ENCODE results near the gene TLDC2.
"Not testable (repeated sequence)": the region's sequence is repeated elsewhere in the genome, so short reads cannot be mapped to it uniquely, and the experiment has no call there.

The TLDC2 gene

DNA sequence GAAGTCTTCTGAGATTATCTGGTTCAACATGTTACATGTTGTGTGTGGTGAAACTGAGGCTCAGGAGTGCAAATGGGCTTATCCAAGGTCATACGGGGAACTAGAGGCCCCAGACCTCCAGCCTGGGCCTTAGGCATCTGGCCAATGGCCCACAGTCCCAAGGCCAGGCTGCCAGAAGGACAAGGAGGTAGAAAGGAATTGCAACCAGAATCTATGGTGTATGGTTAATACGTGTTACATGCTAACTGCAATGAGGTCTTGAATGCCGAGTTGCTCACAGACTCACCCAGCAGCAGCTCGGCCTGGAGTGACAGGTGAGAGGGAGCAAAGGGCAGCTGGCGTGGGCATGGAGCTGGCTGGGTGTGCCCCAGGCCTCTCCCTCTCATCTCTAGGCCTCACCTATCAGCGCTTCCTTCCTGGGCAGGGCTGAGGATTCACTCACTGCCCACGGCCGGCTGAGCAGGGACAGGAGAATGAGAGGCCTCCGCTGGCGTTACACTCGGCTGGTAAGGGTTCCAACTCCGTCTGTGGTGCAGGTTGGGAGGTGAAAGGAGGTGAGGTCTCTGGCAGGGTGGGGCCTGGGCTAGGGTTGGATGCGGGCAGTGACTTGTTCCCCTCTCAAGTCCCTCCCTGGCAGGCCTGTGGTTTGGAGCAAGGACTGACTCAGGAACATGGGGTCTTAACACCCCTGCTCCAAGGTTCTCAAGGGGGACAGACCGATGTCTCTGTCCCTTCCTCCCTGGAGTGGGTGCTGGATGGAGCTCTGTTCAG, at the start of gene TLDC2:
TSS of gene TLDC2 (plus strand) at position 437 of the 771 bp plus-strand sequence. CDS start at position 474, 37 bp downstream.
- no peak for DNase-seq (ENCODE audit: low read depth in 2 of 2)

DNA sequence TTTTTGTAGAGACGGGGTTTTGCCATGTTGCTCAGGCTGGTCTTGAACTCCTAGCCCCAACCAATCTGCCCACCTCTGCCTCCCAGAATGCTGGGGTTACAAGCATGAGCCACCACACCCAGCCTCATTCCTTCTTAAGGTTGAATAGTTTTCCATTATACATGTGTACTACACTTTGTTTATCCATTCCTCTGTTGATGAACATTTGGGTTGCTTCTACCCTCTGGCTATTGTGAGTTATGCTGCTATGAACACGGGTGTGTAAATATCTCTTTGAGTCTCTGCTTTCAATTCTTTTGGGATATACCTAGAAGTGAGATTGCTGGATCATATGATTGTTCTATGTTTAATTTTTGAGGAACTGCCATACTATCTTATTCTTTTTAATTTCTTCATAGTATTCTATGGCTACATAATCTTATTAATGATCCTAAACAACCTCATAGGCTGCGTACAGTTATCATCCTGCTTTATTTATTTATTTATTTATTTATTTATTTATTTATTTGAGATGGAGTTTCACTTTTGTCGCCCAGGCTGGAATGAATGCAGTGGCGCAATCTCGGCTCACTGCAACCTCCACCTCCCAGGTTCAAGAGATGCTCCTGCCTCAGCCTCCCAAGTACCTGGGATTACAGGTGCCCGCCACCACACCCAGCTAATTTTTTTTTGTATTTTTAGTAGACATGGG, 49.2 kb upstream of the TLDC2 start:
- DNase-seq (ENCODE audit: low read depth in 2 of 2) = no peak

DNA sequence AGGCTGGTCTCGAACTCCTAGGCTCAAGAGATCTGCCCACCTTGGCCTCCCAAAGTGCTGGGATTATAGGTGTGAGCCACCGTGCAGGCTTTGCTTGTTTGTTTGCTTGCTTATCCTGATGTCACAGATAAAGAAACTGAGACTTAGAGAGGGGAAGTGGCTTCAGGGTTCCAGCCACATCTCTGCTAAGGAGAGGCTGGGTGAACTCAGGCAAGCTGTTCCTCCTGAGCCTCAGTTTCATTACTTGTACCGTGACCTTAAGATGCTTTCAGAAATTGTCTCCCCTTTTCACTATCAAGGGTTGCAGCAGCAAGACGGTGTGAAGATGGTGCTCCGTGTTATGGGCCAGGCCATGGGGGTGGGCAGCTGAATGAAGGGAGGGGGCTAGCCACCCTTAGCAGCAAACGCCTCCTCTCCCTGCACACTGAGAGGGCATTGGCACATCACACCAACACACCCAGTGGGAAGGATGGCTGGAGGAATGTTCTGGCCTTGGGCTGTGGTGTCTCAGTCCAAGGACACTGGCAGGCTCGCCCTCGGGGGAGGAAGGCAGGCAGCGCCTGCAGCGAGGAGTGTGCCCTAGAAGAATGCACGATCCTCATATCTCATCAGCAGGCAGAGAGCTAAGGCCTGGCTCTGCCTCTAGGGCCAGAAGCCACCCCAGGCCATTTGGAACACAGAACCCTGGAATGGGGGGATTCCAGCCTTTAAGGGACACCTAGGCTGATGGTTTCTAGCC, 48.2 kb upstream of the TLDC2 start:
- no peak for DNase-seq (ENCODE audit: low read depth in 2 of 2)

DNA sequence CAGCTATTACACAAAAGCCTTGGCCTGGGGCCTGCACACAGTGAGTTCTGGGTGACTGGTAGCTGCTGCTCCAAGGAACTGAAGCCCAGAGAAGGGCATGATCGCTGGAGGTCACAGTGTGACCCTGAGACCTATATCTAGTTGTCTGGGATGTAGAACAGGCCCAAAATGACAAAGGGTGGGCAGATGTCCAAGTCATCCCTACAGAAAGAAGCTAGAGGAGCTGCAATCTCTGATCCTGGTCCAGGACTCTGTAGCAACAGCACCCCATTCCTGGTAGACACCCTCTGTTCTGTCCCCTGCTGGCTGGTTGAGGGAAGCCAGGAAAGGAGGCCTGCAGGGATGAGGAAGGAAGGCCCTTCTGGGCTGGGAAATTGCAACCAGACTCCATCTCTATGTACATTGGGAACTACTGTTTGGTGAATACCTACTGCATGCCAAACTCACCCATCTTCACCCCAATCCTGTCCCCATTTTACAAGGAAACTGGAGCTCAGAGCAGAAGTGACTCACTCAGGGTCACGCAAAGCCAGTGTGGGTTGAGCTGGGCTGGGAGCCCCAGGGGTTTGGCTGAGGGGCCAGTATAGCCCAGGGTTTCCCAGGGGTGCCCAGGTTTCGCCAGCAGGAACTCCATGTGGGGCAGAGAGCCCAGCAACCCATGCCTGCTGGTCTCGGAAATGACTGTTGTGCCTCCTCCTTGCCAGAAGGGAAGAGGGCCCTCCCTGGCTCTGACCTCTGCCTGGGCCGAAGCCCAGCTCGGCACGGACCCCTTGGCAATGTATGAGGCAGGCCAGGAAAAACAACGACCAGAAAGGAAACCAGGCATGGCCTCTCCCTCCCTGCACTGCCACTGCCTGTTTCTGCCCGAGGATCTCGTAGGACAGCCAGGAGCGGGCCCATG, 44.9 kb upstream of the TLDC2 start:
- no peak for DNase-seq (ENCODE audit: low read depth in 2 of 2)

DNA sequence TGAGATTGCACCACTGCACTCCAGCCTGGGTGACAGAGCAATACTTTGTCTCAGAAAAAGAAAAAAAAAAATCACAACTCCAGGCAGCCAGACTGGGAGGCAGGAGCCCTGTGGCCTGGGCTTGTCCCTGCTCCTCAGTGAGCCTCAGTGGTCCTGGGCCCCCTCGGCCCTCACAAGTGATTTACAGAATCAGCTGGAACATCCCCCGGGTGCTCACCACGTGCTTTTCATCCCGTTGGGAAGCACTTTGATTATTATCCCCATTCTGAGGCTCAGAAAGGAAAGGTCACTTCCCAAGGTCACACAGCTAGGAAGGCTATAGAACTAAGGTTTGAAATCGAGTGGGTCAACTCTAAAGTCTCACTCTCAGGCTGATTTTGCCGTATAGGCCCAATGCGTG, 43.1 kb upstream of the TLDC2 start:
- no peak for DNase-seq (ENCODE audit: low read depth in 2 of 2)

DNA sequence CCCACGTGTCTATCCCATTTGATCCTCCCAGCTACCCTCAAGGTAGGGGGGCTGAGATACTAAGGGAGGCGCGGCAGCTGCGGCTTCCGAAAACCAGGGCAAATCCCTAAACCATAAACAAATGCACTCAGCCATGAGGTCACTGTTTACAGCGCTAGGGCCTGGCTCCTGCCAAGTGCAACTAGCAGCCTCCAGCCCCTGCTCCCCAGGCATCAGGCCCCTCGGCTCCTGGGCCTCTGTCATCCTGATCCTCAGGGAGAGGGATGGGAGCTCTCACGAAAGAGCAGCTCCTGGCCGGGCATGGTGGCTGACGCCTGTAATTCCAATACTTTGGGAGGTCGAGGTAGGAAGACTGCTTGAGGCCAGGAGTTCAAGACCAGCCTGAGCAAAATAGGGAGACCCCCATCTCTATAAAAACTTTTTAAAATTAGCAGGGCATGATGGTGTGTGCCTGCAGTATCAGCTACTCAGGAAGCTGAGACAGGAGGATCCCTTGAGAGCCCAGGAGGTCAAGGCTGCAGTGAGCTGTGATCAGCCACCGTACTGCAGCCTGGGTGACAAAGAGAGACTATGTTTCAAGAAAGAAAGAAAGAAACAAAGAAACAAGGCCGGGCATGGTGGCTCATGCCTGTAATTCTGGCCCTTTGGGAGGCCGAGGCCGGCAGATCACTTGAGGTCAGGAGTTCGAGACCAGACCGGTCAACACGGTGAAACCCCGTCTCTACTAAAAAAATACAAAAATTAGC, 42.5 kb upstream of the TLDC2 start:
- DNase-seq (ENCODE audit: low read depth in 2 of 2) = no peak

DNA sequence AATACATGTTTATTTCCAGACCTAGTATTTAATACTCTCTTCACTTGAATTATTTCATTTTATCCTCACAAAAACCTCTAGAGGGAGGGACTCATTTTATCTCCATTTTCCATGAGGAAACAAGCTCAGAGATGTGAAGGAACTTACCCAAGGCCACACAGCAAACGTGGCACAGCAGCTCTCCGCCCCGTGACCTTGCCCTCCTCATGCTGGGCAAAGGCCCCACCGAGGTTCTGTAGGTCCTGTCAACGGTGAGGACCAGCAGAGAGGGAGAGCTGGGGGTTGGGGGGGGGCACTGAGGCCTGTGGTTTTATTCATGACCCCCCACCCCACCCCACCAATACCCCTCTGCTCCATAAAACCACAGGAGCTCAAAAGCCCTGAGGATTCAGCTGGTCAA, 40.9 kb upstream of the TLDC2 start:
- no peak for DNase-seq (ENCODE audit: low read depth in 2 of 2)

DNA sequence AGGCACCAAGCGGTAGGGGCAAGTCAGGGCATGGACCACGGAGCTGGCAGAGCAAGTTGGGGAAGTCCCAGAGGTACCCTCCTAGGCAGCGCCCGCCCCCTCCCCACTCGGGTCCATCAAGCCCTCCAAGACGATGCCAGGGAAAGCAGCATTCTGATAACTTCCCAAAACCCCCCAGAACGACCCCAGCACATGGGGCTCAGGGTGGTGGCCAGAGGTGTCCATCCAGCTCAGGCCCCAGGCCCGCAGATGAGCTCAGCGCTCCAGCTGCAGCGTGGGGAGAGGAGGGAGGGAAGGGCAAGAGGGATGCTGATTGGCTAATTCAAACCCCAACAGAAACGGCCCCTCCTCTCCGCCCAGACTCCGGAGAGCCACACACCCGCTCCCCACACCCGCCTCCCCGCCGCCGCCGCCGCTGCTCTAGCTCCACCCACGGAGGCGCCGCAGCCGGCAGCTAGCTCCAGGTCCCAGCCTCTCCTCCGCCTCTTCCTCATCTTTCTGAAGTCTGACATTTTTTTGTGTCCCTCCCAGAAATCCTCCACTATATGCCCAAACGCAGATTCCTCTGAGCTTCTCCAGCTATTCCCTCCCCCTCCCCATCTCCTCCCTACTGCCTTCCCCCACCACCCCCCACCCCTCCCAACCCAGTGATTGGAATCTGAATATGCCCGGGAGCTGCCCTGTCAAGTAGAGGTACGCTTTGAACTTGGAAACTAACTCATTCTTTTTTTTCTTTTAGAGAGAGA, 40.3 kb upstream of the TLDC2 start:
- peak; percentile 80 to 81 for DNase-seq (ENCODE audit: low read depth in 2 of 2)

DNA sequence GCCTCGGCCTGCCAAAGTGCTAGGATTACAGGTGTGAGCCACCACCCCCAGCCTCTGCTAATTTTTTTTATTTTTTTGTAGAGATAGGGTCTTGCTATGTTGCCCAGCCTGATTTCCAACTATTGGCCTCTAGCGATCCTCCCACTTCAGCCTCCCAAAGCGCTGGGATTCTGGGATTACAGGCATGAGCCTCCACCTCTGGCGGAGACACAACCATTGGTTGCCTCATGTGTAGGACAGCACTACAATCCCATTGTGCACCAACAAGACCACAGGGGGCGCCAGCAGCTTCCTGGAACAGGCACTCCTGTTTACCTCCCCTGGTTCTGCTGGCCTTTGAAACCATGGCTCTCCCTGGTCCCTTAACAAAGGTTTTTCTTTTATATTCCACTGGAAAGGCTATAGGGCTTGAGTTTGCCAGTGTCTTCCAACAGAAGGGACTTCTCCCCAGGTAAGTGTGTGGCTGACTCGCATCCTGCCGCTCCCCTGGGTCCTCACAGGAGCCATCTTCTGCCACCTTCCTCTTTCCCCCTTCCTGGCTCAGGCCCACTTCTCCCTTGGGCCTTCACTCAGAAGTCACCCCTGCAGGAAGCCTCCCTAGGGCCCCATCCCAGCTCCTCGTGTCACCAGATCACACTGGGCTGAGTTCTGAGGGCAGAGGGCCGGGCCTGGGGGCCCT, 39.2 kb upstream of the TLDC2 start:
- DNase-seq (ENCODE audit: low read depth in 2 of 2) = no peak

DNA sequence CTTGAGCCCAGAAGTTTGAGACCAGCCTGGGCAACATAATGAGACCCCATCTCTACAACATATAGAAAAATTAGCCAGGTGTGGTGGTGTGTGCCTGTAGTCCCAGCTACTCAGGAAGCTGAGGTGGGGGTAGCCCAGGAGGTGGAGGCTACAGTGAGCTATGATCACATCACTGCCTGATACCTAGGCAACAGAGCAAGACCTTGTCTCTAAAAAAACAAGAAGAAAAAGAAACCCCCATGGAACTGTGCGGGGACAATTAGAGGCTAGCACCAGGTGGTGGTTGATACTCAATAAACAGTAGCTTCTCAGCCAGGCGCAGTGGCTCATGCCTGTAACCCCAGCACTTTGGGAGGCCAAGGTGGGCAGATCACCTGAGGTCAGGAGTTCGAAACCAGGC, 37.6 kb upstream of the TLDC2 start:
- DNase-seq (ENCODE audit: low read depth in 2 of 2) = not testable (repeated sequence)

DNA sequence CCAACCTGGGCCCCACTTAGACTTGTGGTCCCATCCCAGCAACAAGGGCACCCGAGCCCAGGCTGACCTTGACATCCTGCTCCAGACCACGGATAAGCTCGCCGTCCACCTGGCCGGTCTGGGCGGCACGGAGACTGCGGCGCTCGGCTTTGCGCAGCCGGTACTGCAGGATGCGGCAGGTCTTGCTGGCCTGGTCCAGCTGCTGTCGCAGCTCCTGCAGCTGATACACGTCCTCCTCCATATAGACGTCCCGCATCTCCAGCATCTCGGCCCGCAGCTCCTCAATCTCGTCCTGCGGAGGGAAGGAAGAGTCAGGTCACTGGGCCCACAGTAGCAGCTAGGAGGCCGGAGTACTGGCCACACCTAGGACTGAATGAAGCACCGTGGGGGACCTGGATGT, 36.8 kb upstream of the TLDC2 start:
- no peak for DNase-seq (ENCODE audit: low read depth in 2 of 2)

DNA sequence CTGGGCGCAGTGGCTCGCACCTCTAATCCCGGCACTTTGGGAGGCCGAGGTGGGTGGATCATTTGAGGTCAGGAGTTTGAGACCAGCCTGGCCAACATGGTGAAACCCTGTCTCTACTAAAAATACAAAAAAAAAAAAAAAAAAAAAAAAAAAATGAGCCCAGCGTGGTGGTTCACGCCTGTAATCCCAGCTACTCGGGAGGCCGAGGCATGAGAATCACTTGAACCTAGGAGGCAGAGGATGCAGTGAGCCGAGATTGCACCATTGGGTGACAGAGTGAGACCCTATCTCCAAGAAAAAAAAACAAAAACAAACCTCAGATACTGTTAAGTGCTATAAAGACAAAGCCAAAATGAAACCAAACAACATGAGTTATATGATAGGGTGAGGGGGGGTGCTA, 34.9 kb upstream of the TLDC2 start:
- DNase-seq (ENCODE audit: low read depth in 2 of 2) = not testable (repeated sequence)

DNA sequence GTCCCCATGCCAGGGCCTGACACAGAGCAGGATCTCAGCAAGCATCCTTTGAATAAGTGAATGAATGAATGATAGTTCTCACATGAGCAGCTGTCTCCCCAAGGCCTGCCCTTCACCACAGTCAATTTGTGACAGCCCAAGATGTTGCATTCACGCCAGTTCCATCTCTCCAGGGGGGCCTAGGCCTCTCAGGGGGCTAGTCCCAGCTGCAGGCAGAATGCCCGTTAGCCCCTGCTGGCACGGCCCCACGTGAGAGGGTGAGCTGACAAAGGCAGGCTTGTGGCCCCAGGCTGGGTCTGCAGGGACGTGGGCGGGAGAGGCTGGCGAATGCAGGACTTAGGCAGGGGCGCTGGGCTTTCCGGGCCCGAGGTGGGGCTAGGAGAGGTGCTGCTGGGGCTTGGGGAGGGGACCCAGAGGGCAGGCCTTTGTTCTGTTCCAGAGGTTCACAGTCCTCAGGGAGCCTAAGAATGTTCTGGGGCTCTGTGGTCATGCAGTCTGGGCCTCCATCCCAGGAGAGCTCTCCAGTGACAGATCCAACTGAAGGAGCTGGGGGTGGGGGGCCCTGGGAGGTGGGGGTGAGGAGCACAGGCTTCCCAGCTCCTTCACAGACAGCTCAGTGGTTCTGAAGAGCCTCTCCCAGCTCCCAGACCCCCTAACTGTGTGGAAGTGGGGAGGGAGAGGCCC, 30.5 kb upstream of the TLDC2 start:
- DNase-seq (ENCODE audit: low read depth in 2 of 2) = no peak

DNA sequence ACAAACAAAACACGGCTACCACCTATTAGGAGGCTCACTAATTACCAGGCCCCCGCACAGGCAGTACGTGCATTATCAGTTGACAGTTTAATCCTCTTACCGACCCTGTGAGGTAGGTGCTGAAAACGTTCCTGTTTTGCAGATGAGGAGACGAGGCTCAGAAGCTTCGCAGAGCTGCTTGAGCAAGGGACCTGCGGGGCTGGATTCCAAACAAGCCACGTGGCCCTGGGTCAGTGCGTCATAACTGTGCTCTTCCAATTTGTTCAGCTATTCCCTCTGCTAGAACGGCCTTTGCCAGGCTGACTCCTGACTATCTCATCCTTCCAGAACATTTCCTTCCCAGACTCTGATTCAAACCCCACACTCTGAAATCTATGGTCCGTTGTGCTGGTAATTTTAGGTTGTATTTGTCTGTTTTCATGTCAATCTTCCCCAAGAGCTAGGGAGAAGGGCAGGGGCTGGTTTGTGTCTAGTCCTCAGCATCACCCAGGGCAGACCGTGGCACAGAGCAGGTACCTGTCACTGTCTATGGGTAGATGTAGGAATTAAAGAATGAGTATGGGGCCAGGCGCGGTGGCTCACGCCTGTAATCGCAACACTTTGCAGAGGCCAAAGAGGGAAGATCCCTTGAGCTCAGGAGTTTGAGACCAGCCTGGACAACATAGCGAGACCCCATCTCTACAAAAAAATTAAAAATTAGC, 28.8 kb upstream of the TLDC2 start:
- DNase-seq (ENCODE audit: low read depth in 2 of 2) = no peak

DNA sequence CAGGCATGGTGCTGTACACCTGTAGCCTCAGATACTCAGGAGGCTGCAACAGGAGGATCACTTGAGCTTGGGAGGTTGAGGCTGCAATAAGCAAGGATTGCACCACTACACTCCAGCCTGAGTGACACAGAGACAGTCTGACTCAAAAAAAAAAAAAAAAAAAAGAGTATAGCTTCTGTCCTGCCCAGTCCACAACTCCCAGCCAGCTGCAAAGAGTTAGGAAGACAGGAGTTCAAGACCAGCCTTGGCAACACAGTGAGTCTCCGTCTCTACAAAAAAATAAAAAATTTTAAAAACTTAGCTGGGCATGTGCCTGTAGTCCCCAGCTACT, 28.3 kb upstream of the TLDC2 start:
- DNase-seq (ENCODE audit: low read depth in 2 of 2) = no peak

DNA sequence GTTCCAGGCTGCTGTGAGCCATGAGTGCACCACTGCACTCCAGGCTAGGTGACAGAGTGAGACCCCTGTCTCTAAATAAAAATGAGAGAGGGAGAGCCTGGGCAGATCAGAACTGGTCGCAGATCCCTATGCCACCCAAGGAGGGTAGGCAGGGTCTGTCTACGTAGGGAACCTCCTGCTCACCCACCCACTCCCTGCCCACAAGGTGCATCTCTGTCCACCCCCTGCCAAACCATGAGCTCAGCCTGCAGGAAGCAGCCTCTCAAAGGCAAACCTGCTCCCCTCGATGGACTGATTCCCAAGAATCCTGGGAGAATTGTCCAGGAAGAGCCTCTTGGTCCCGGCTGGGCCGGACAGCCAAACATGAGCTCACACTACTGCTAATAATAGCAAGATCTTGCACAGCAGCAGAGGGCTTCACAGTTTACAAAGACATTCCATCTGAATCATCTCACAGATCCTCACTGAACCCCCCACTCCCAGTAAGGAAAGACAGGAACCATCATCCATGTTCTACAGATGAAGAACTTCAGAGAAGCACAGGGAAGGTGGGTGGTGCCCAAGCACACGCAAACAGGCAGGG, 27.8 kb upstream of the TLDC2 start:
- DNase-seq (ENCODE audit: low read depth in 2 of 2) = peak; percentile 65

DNA sequence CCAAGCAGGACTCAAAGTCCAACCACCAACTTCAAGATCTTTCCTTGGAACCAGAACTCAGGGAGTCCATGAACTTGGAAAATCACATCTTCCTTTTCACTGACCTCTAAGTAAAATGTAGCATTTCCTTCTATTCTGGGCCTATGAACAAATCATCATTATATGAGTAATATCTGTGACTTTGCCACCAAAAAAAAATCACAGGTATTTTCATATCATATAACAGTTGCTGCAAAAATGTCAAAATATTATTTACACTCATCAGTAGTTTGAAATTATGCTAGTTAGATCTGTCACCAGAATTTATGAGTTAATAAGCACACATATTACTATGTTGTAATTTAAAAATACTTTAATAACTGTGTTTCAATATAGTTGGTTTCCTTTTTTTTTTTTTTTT, 27.3 kb upstream of the TLDC2 start:
- DNase-seq (ENCODE audit: low read depth in 2 of 2) = no peak

Measured in fibroblast of skin of left biceps (primary cell).